ENCODE data around the gene EEF1AKMT3. TPM values are rescaled to one million over a fixed set of nuclear protein-coding genes. Genes with fewer than 3 reads are reported as not detected.

Gene EEF1AKMT3
- total and polyA plus RNA-seq, 4 donors = 1.5 to 6.4 (median 2.1) TPM

GRCh38 chr12:57825451-57825850 is 53.0 kb downstream of the EEF1AKMT3 start:
- Histone ChIP-seq H3K27me3 (ENCODE audit: control insufficient read depth in 4 of 4, insufficient read depth in 4 of 4, low read length in 3 of 4) (no peaks in the 10 kb centered on the region), H3K9ac (ENCODE audit: low read depth in 1 of 2, low read length in 2 of 2) (no peak overlapping the region), H3K4me1 (ENCODE audit: control insufficient read depth in 4 of 4, insufficient read depth in 4 of 4, low read length in 3 of 4) (peaks cover 3 to 26% (median 15%) of the 10 kb centered on the region in 4 donors), H3K9me3 (ENCODE audit: control insufficient read depth in 4 of 4, low read length in 3 of 4) (no peaks in the 10 kb centered on the region), H3K27ac (ENCODE audit: low read depth in 1 of 2, low read length in 2 of 2) (no peak overlapping the region), H3K4me3 (ENCODE audit: low read depth in 1 of 3, low read length in 3 of 3) (no peak overlapping the region), H3K36me3 (ENCODE audit: control insufficient read depth in 4 of 4, insufficient read depth in 3 of 4, low read depth in 1 of 4, low read length in 3 of 4) (peaks cover 27 to 71% (median 66%) of the 10 kb centered on the region in 4 donors)
- DNase-seq (ENCODE audit: low spot score) = no peak
- WGBS = 94% methylated on average over 2 of the region's 2 CpGs
- TF ChIP-seq GABPA (IDR thresholded peaks at IDR 0.05 in 1 of 2, conservative IDR thresholded peaks at IDR 0.05 in 1 of 2) (no peak), SP1 (IDR thresholded peaks at IDR 0.05) (no peak), NR2F2 (IDR thresholded peaks at IDR 0.05) (no peak), RAD21 (IDR thresholded peaks at IDR 0.05) (no peak), JUND (IDR thresholded peaks at IDR 0.05) (no peak), REST (IDR thresholded peaks at IDR 0.05) (no peak)

GRCh38 chr12:57826400-57826799 is 54.0 kb downstream of the EEF1AKMT3 start:
- peaks cover 2 to 25% (median 12%) of the 10 kb centered on the region in 4 donors for H3K4me1 ChIP-seq (ENCODE audit: control insufficient read depth in 4 of 4, insufficient read depth in 4 of 4, low read length in 3 of 4)
- WGBS = 93% methylated on average over 2 of the region's 2 CpGs
- no peak overlapping the region for H3K27ac ChIP-seq (ENCODE audit: low read depth in 1 of 2, low read length in 2 of 2)
- DNase-seq (ENCODE audit: low spot score) = no peak
- H3K27me3 ChIP-seq (ENCODE audit: control insufficient read depth in 4 of 4, insufficient read depth in 4 of 4, low read length in 3 of 4) = no peaks in the 10 kb centered on the region
- TF ChIP-seq SP1 (IDR thresholded peaks at IDR 0.05) (no peak), MAX (IDR thresholded peaks at IDR 0.05) (no peak)
- peaks cover 27 to 71% (median 66%) of the 10 kb centered on the region in 4 donors for H3K36me3 ChIP-seq (ENCODE audit: control insufficient read depth in 4 of 4, insufficient read depth in 3 of 4, low read depth in 1 of 4, low read length in 3 of 4)
- no peak overlapping the region for H3K4me3 ChIP-seq (ENCODE audit: low read depth in 1 of 3, low read length in 3 of 3)
- H3K9me3 ChIP-seq (ENCODE audit: control insufficient read depth in 4 of 4, low read length in 3 of 4) = no peaks in the 10 kb centered on the region
- no peak overlapping the region for H3K9ac ChIP-seq (ENCODE audit: low read depth in 1 of 2, low read length in 2 of 2)

- DNase-seq (ENCODE audit: low spot score) = no peak
- no peaks in the 10 kb centered on the region for H3K9me3 ChIP-seq (ENCODE audit: control insufficient read depth in 4 of 4, low read length in 3 of 4)
- peaks cover 23 to 68% (median 66%) of the 10 kb centered on the region in 4 donors for H3K36me3 ChIP-seq (ENCODE audit: control insufficient read depth in 4 of 4, insufficient read depth in 3 of 4, low read depth in 1 of 4, low read length in 3 of 4)
- H3K27me3 ChIP-seq (ENCODE audit: control insufficient read depth in 4 of 4, insufficient read depth in 4 of 4, low read length in 3 of 4) = no peaks in the 10 kb centered on the region
- peaks cover 0 to 25% (median 14%) of the 10 kb centered on the region in 4 donors for H3K4me1 ChIP-seq (ENCODE audit: control insufficient read depth in 4 of 4, insufficient read depth in 4 of 4, low read length in 3 of 4)
- no peak overlapping the region for H3K4me3 ChIP-seq (ENCODE audit: low read depth in 1 of 3, low read length in 3 of 3)
- 91% methylated on average over 1 of the region's 1 CpG for WGBS
- H3K27ac ChIP-seq (ENCODE audit: low read depth in 1 of 2, low read length in 2 of 2) = no peak overlapping the region
- H3K9ac ChIP-seq (ENCODE audit: low read depth in 1 of 2, low read length in 2 of 2) = no peak overlapping the region
- TF ChIP-seq EGR1 (IDR thresholded peaks at IDR 0.05; ENCODE audit: low read depth in 2 of 2) (no peak), HNF4G (IDR thresholded peaks at IDR 0.05) (no peak), REST (IDR thresholded peaks at IDR 0.05) (no peak), YY1 (IDR thresholded peaks at IDR 0.05) (no peak), TAF1 (conservative IDR thresholded peaks at IDR 0.05) (no peak), FOXA1 (IDR thresholded peaks at IDR 0.05) (no peak), ZBTB33 (IDR thresholded peaks at IDR 0.05) (no peak), GABPA (IDR thresholded peaks at IDR 0.05 in 1 of 2, conservative IDR thresholded peaks at IDR 0.05 in 1 of 2) (no peak), NR2F2 (IDR thresholded peaks at IDR 0.05) (no peak), MAX (IDR thresholded peaks at IDR 0.05) (no peak), RAD21 (IDR thresholded peaks at IDR 0.05) (no peak), HNF4A (conservative IDR thresholded peaks at IDR 0.05) (no peak), ATF3 (IDR thresholded peaks at IDR 0.05) (no peak), CTCF (IDR thresholded peaks at IDR 0.05; ENCODE audit: low read depth, low read length, missing input control) (no peak)
Observed at GRCh38 chr12:57826966-57827365, 54.6 kb downstream of the EEF1AKMT3 start.

All from liver (tissue), 9 donors.